Spleen (tissue), 11 donors: ENCODE measurements around the gene BPTF. TPM values are rescaled to one million over a fixed set of nuclear protein-coding genes. Genes with fewer than 3 reads are reported as not detected.
"Not testable (repeated sequence)": the region's sequence is repeated elsewhere in the genome, so short reads cannot be mapped to it uniquely, and the experiment has no call there.

Source experiments
- DNase-seq: peaks from one replicate; pipeline ENCODE4 v3.0.0-alpha.2; 2020
- H3K27ac ChIP-seq, 8 donors: fragments of 200-600 bp; sonication (generic) in 7 of 8; 1 replicate in 4 of 8; 2 replicates in 4 of 8; pipeline versions ENCODE4 v1.5.0 to v1.8.0; 2016 to 2021; ENCODE audit warnings: inconsistent platforms in 4 of 8, mild to moderate bottlenecking in 4 of 8, moderate library complexity in 1 of 8
- H3K27me3 ChIP-seq, 7 donors: fragments of 200-600 bp; sonication (generic) in 6 of 7; replicated peaks in 1 of 7; 1 replicate in 4 of 7; 2 replicates in 3 of 7; pipeline versions ENCODE4 v1.5.0 to v1.8.0; 2016 to 2021; ENCODE audit warnings: inconsistent platforms in 3 of 7, mild to moderate bottlenecking in 1 of 7
- H3K36me3 ChIP-seq, 6 donors: fragments of 200-600 bp; sonication (generic) in 5 of 6; 1 replicate in 4 of 6; 2 replicates in 2 of 6; pipeline versions ENCODE4 v1.5.0 to v1.8.0; 2016 to 2021; ENCODE audit warnings: inconsistent platforms in 2 of 6
- H3K4me1 ChIP-seq, 6 donors: fragments of 200-600 bp; sonication (generic) in 5 of 6; 1 replicate in 3 of 6; 2 replicates in 3 of 6; pipeline versions ENCODE4 v1.5.0 to v1.8.0; 2016 to 2021; ENCODE audit warnings: inconsistent platforms in 3 of 6
- H3K4me3 ChIP-seq, 8 donors: fragments of 200-600 bp; sonication (generic) in 7 of 8; 1 replicate in 4 of 8; 2 replicates in 4 of 8; pipeline versions ENCODE4 v1.5.0 to v1.8.0; 2016 to 2021; ENCODE audit warnings: inconsistent platforms in 4 of 8, mild to moderate bottlenecking in 4 of 8, moderate library complexity in 2 of 8
- H3K9me3 ChIP-seq, 8 donors: fragments of 200-600 bp; sonication (generic) in 7 of 8; 1 replicate in 4 of 8; 2 replicates in 4 of 8; pipeline versions ENCODE4 v1.5.0 to v1.8.0; 2016 to 2021; ENCODE audit warnings: inconsistent platforms in 4 of 8
- CTCF ChIP-seq, 11 experiments: fragments of 200-600 bp in 7 of 11; fragments of 450-650 bp in 4 of 11; sonication (generic) in 4 of 11; IDR thresholded peaks in 8 of 11; conservative IDR thresholded peaks in 3 of 11; 1 replicate in 7 of 11; 2 replicates in 4 of 11; pipeline versions ENCODE4 v1.4.0 to v1.8.0; 2016 to 2021; ENCODE audit warnings: antibody characterized with exemption in 11 of 11, inconsistent platforms in 4 of 11, mild to moderate bottlenecking in 1 of 11
- POLR2A ChIP-seq, 3 donors: fragments of 450-650 bp; IDR thresholded peaks; one replicate each; pipeline ENCODE4 v1.5.1; 2017; ENCODE audit warnings: antibody characterized with exemption in 3 of 3, mild to moderate bottlenecking in 1 of 3
- POLR2AphosphoS5 ChIP-seq, 3 donors: sonication (generic); formaldehyde crosslinking; IDR thresholded peaks; one replicate each; pipeline ENCODE4 v1.5.1; 2017; ENCODE audit warnings: antibody characterized with exemption in 3 of 3
- WGBS, 5 donors: extraction: QIAGEN DNeasy Blood & Tissue Kit in 3 of 5; methylation state at CpG; one replicate each; pipeline versions ENCODE4 v1.1.5 to v1.1.7; 2013 to 2018; 5-methylcytosine and 5-hydroxymethylcytosine counted together
- intact Hi-C: fragments of 100-400 bp; cut with DNase I; formaldehyde crosslinking; loops from one replicate; pipeline ENCODE4 v1.15.0; 2023; ENCODE audit warnings: low total_unique reads
- polyA plus RNA-seq, 3 donors: library from polyadenylated mRNA; stranded (reverse); fragments of 200-250 nt; gene quantifications; one replicate each; pipeline ENCODE4 v1.2.1, GENCODE V29; 2013
- total RNA-seq, 7 donors: library from RNA; depleted of rRNA in 3 of 7; stranded (reverse); fragments of >200 nt in 3 of 7; fragmentation: NEBNext Ultra II Directional in 4 of 7; extraction: Animal tissue kit (Norgen Biotek cat#: 25700) in 4 of 7; gene quantifications; one replicate each; pipeline versions ENCODE4 v1.1.0 to v1.2.1, GENCODE V29; 2016 to 2021
- donor health status: healthy with polysubstance abuse.
- donor health status: DM: no; HTN: no; CAD: no; lungs with moderate emphysema.
- donor health status: DM: no; HTN: no; CAD: no.
- donor health status: Bipolar disorder and iron deficiency.
- donor health status: healthy.
- donor health status: DM: no; HTN: no; CAD: no.
- donor health status: DM: yes; HTN: yes; CAD: no.

Gene BPTF
- total and polyA plus RNA-seq, 10 donors = 12.3 to 148 (median 120) TPM

DNA sequence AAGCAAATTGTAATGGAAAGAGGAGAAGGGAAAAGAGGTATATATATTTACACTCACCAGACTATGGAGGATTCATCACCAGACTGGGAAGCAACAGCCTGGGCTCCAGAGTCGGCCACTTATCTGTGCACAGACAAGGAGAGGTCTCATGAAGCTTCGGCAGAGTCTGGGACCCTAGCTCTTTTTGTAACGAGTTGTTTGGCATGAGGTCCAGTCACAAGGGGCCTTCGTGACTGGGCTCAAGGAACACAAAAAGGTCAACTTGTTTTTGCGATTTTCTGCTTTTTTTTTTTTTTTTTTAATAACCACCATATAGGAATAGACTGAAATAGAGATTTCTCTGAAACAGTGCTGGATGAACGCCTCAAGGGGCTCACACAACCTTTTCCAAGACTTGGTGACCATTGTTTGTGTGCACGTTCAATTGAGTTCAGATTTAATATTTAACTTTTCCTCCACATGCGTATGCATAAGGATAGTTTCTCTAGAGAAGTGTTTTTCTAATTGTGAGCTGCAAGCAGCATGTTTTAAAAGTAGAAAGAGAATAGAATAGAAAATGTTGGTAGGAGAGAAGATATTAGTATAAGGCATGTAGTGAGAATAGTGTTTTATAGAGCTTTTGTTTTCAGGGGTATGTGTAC is 25.8 kb downstream of the BPTF start:
- 92 to 95% (median 94%) methylated on average over 8 of the region's 8 CpGs for whole genome bisulfite sequencing, 5 donors
- Histone ChIP-seq H3K36me3 (peaks cover 0 to 22% (median 9%) of the 10 kb centered on the region in 6 donors), H3K9me3 (peaks cover 0 to 9% (median 0%) of the 10 kb centered on the region in 8 donors), H3K4me1 (peaks cover 8 to 95% (median 38%) of the 10 kb centered on the region in 6 donors), H3K4me3 (no peak overlapping the region), H3K27ac (no peak overlapping the region), H3K27me3 (no peaks in the 10 kb centered on the region)
- intact Hi-C loops = no loop called here
- TF ChIP-seq CTCF (IDR thresholded peaks at IDR 0.05 in 8 of 11, conservative IDR thresholded peaks at IDR 0.05 in 3 of 11) = no peak
- TF ChIP-seq POLR2AphosphoS5 (IDR thresholded peaks at IDR 0.05) = no peak
- no peak for TF ChIP-seq POLR2A (IDR thresholded peaks at IDR 0.05)
- no peak for DNase-seq

- intact Hi-C loops = no loop called here
- 94 to 98% (median 97%) methylated on average over 8 of the region's 8 CpGs for WGBS, 5 donors
- Histone ChIP-seq H3K4me3 (no peak overlapping the region), H3K4me1 (peaks cover 14 to 95% (median 53%) of the 10 kb centered on the region in 6 donors), H3K27ac (no peak overlapping the region), H3K27me3 (no peaks in the 10 kb centered on the region), H3K36me3 (peaks cover 0 to 22% (median 9%) of the 10 kb centered on the region in 6 donors), H3K9me3 (peaks cover 0 to 9% (median 0%) of the 10 kb centered on the region in 8 donors)
- TF ChIP-seq POLR2A (IDR thresholded peaks at IDR 0.05) = no peak
- TF ChIP-seq POLR2AphosphoS5 (IDR thresholded peaks at IDR 0.05) = no peak
- TF ChIP-seq CTCF (IDR thresholded peaks at IDR 0.05 in 8 of 11, conservative IDR thresholded peaks at IDR 0.05 in 3 of 11) = no peak
- no peak for DNase-seq
Observed at GRCh38 chr17:67853703-67854102, 28.4 kb downstream of the BPTF start.

- no peaks in the 10 kb centered on the region for H3K27me3 ChIP-seq
- no peak for DNase-seq
- H3K9me3 ChIP-seq = peaks cover 0 to 7% (median 0%) of the 10 kb centered on the region in 8 donors
- H3K36me3 ChIP-seq = peaks cover 0 to 22% (median 9%) of the 10 kb centered on the region in 6 donors
- peaks cover 14 to 95% (median 60%) of the 10 kb centered on the region in 6 donors for H3K4me1 ChIP-seq
- no peak overlapping the region for H3K4me3 ChIP-seq
- intact Hi-C loops = no loop called here
- no peak for TF ChIP-seq CTCF (IDR thresholded peaks at IDR 0.05 in 8 of 11, conservative IDR thresholded peaks at IDR 0.05 in 3 of 11)
- TF ChIP-seq POLR2A (IDR thresholded peaks at IDR 0.05) = no peak
- TF ChIP-seq POLR2AphosphoS5 (IDR thresholded peaks at IDR 0.05) = no peak
- whole genome bisulfite sequencing, 5 donors = 89 to 96% (median 94%) methylated on average over 6 of the region's 6 CpGs
- H3K27ac ChIP-seq = peak overlapping the region in 1 of 8 donors; percentile 10
Observed at GRCh38 chr17:67854378-67854777, 29.1 kb downstream of the BPTF start.

DNA sequence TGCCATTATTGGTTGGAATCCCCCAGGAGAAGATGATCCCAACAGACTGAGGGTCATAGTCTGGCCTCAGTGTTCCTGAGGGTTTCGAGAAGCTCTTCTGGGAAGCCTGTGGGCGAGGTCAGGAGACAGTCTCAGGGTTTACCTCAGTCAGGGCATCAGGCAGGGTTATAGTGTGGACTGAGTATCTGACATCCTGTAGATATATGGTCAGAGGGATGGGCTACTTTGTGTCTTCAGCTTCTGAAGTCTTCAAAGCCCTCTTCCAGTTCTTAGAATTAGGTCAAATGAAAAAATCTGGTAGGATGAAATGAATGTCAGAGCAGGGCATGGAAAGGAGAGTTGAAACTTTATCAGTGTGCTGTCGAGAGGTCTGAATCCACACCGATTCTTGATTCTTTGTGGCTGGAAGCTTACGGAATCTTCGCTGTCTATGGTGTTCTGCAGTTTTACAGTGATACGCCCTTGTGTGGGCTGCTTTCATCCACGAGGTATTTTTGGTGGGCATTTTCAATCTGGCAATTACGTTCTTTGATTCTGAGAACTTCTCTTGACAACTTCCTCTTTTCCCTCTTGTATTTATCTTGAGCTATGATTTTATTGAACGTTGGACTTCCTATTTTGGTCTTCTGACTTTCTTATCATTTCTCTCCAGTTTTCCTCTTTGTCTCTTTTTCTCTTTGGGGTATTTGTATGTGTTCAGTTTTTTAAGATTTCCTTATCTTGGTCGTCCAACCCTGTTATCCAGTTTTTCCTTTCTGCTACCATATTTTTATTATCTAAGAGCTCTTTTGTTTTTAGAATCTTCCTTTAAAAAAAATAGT is 30.4 kb downstream of the BPTF start:
- DNase-seq = no peak

DNA sequence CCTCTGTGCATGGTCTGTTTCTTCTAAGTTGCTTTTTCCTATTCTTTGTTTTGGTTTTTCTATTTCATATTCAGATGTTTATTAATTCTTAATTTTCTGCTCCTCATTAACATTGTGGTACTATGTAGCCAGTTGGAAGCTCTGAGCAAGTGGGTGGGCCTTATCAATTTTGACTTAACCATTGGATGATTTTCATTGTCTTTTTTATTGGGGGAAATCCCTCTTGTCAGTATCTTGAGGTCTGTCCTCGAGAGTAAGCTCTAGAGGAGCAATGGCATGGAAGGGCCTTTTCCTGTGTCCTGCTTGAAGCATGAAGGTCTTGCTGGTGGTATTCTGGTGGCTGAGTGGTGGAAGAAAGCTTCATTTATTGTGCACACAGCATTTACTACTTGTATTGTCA is 31.1 kb downstream of the BPTF start:
- DNase-seq, intact Hi-C loops, H3K9me3 ChIP-seq, H3K27me3 ChIP-seq: not testable (repeated sequence)
- Histone ChIP-seq H3K27ac (peak overlapping the region in 7 of 8 donors; percentile 23 to 70 (median 43)), H3K36me3 (peaks cover 0 to 18% (median 9%) of the 10 kb centered on the region in 6 donors), H3K4me1 (peaks cover 14 to 98% (median 73%) of the 10 kb centered on the region in 6 donors), H3K4me3 (peak overlapping the region in 1 of 8 donors; percentile 8)
- WGBS, 5 donors = 0 to 15% (median 13%) methylated on average over 1 of the region's 1 CpG

More for the DNA sequence above, 30.4 kb downstream of the BPTF start:
- Histone ChIP-seq H3K4me1 (peaks cover 14 to 98% (median 70%) of the 10 kb centered on the region in 6 donors), H3K27ac (peak overlapping the region in 7 of 8 donors; percentile 23 to 70 (median 43)), H3K9me3 (no peaks in the 10 kb centered on the region), H3K27me3 (no peaks in the 10 kb centered on the region), H3K36me3 (peaks cover 0 to 18% (median 9%) of the 10 kb centered on the region in 6 donors), H3K4me3 (peak overlapping the region in 2 of 8 donors; percentile 6 to 38)
- TF ChIP-seq CTCF (IDR thresholded peaks at IDR 0.05 in 8 of 11, conservative IDR thresholded peaks at IDR 0.05 in 3 of 11) = no peak
- no peak for TF ChIP-seq POLR2AphosphoS5 (IDR thresholded peaks at IDR 0.05)
- TF ChIP-seq POLR2A (IDR thresholded peaks at IDR 0.05) = no peak
- WGBS, 5 donors = 29 to 43% (median 33%) methylated on average over 11 of the region's 11 CpGs
- intact Hi-C loops = no loop called here
